ENCODE data around the gene PSMD5.

Gene PSMD5

DNA sequence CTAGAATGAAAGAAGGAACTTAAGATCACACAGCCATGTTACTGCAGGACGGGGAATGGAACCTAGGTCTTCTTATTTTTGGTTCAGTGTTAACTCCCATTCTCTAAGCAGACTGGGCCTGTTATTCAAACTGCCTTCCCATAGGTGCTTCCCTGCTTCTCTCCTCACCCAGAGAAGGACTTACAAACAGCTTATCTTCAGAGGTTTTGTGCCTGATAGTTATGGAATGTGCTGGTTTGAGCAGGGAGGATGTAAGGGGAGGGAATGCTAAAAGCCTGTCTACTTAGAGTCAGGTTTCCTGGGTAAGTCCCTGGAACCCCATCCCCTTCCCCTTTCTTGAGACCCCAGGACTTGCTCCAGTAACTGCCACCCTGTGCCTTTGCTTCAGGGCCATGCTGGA lies 4.2 kb upstream of the PSMD5 start:
- Histone ChIP-seq H3K27me3 (ENCODE audit: low read length) (no peaks in the 10 kb centered on the region), H3K9me2 (replicated peaks; ENCODE audit: insufficient read depth, low read length) (no peaks in the 10 kb centered on the region), H3F3A (ENCODE audit: insufficient read depth) (peaks cover 6% of the 10 kb centered on the region; the same call in 1 of the 2 replicates), H3K9ac (ENCODE audit: low read length) (no peak overlapping the region), H3K9me3 (ENCODE audit: insufficient read depth, low read length) (no peaks in the 10 kb centered on the region), H2AFZ (ENCODE audit: low read depth, low read length, severe bottlenecking) (no peak overlapping the region), H3K27ac (ENCODE audit: low read depth, low read length) (no peak overlapping the region), H3K4me2 (ENCODE audit: low read depth, low read length, poor library complexity, severe bottlenecking) (no peak overlapping the region), H4K20me1 (ENCODE audit: low read depth, low read length) (no peaks in the 10 kb centered on the region), H3K36me3 (ENCODE audit: low read length) (no peaks in the 10 kb centered on the region), H3K4me3 (ENCODE audit: insufficient read depth, low read length, poor library complexity, severe bottlenecking) (no peak overlapping the region), H3K79me2 (ENCODE audit: insufficient read depth, low read length) (peaks cover 25% of the 10 kb centered on the region)
- no peak for TF ChIP-seq CTCF (IDR thresholded peaks at IDR 0.05; ENCODE audit: insufficient read depth, low read length, poor library complexity, severe bottlenecking)
- TF ChIP-seq EZH2phosphoT487 (conservative IDR thresholded peaks at IDR 0.05; ENCODE audit: low read length) = no peak

DNA sequence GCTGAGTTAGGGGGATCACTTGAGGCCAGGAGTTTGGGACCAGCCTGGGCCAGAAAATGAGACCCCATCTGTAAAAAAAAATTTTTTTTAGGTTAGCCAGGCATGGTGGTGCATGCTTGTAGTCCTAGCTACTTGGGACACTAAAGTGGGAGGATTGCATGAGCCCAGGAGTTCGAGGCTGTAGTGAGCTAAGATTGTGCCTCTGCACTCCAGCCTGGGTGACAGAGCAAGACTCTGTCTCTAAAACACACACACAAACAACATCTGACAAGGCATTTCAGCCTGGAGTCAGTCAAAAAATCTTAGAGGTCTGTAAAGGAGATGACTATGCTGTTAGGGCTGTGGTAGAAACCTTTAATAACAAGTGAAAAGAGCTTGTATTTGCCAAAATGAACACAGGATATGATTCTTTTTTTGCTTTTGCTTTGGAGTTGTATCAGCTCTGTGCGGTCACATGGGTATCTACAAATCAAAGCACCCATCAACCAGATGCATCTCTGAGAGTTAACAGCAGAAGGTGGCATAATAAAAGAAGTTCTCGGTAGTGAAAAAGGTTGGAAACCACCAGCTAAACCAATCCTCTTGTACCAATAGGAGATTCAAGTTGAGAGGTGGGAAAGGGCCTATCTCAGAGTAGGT lies 3.6 kb upstream of the PSMD5 start:
- TF ChIP-seq CTCF (IDR thresholded peaks at IDR 0.05; ENCODE audit: insufficient read depth, low read length, poor library complexity, severe bottlenecking) = no peak
- no peak for TF ChIP-seq EZH2phosphoT487 (conservative IDR thresholded peaks at IDR 0.05; ENCODE audit: low read length)
- Histone ChIP-seq H3K4me2 (ENCODE audit: low read depth, low read length, poor library complexity, severe bottlenecking) (no peak overlapping the region), H3F3A (ENCODE audit: insufficient read depth) (peaks cover 4% of the 10 kb centered on the region; the same call in 1 of the 2 replicates), H3K27me3 (ENCODE audit: low read length) (no peaks in the 10 kb centered on the region), H3K4me3 (ENCODE audit: insufficient read depth, low read length, poor library complexity, severe bottlenecking) (no peak overlapping the region), H3K9me3 (ENCODE audit: insufficient read depth, low read length) (no peaks in the 10 kb centered on the region), H3K9ac (ENCODE audit: low read length) (no peak overlapping the region), H3K9me2 (replicated peaks; ENCODE audit: insufficient read depth, low read length) (no peaks in the 10 kb centered on the region), H3K27ac (ENCODE audit: low read depth, low read length) (no peak overlapping the region), H2AFZ (ENCODE audit: low read depth, low read length, severe bottlenecking) (no peak overlapping the region), H3K36me3 (ENCODE audit: low read length) (no peaks in the 10 kb centered on the region), H4K20me1 (ENCODE audit: low read depth, low read length) (no peaks in the 10 kb centered on the region), H3K79me2 (ENCODE audit: insufficient read depth, low read length) (peaks cover 30% of the 10 kb centered on the region)

- no peaks in the 10 kb centered on the region for H3K27me3 ChIP-seq (ENCODE audit: low read length)
- H3K4me2 ChIP-seq (ENCODE audit: low read depth, low read length, poor library complexity, severe bottlenecking) = no peak overlapping the region
- no peak overlapping the region for H3K9ac ChIP-seq (ENCODE audit: low read length)
- no peaks in the 10 kb centered on the region for H4K20me1 ChIP-seq (ENCODE audit: low read depth, low read length)
- peaks cover 4% of the 10 kb centered on the region; the same call in 1 of the 2 replicates for H3F3A ChIP-seq (ENCODE audit: insufficient read depth)
- H2AFZ ChIP-seq (ENCODE audit: low read depth, low read length, severe bottlenecking) = no peak overlapping the region
- no peaks in the 10 kb centered on the region for H3K9me3 ChIP-seq (ENCODE audit: insufficient read depth, low read length)
- H3K79me2 ChIP-seq (ENCODE audit: insufficient read depth, low read length) = peaks cover 35% of the 10 kb centered on the region
- no peak overlapping the region for H3K4me3 ChIP-seq (ENCODE audit: insufficient read depth, low read length, poor library complexity, severe bottlenecking)
- TF ChIP-seq EZH2phosphoT487 (conservative IDR thresholded peaks at IDR 0.05; ENCODE audit: low read length) (no peak), CTCF (IDR thresholded peaks at IDR 0.05; ENCODE audit: insufficient read depth, low read length, poor library complexity, severe bottlenecking) (no peak)
- H3K27ac ChIP-seq (ENCODE audit: low read depth, low read length) = no peak overlapping the region
- H3K9me2 ChIP-seq (replicated peaks; ENCODE audit: insufficient read depth, low read length) = no peaks in the 10 kb centered on the region
- no peaks in the 10 kb centered on the region for H3K36me3 ChIP-seq (ENCODE audit: low read length)
These were observed 2.5 kb upstream of the PSMD5 start for GRCh38 chr9:120845255-120845654.

Data from SU-DHL-6 (cell line).